ENCODE results near the gene SLC6A18. TPM values are rescaled to one million over a fixed set of nuclear protein-coding genes. Genes with fewer than 3 reads are reported as not detected.

Gene SLC6A18
- total and polyA plus RNA-seq, 2 of the 13 experiments (the other 11 are each of a cell fraction or from before 2014, with no cell fraction given), result not detected

- TF ChIP-seq ZNF407 (CRISPR knock-in tag; IDR thresholded peaks at IDR 0.05; ENCODE audit: not compliant biosample characterization), result no peak
- no peak for TF ChIP-seq ZNF17 (CRISPR knock-in tag; IDR thresholded peaks at IDR 0.05)
- TF ChIP-seq RELA (CRISPR knock-in tag; IDR thresholded peaks at IDR 0.05), result no peak
- peak; percentile 75 for TF ChIP-seq DBP (CRISPR knock-in tag; IDR thresholded peaks at IDR 0.05; ENCODE audit: not compliant biosample characterization)
- no peak for TF ChIP-seq JUND (CRISPR knock-in tag; IDR thresholded peaks at IDR 0.05)
- no peak for TF ChIP-seq KDM1A (CRISPR knock-in tag; IDR thresholded peaks at IDR 0.05)
- no peak for TF ChIP-seq ZEB1 (IDR thresholded peaks at IDR 0.05; ENCODE audit: insufficient replicate concordance, low read depth)
- TF ChIP-seq NR2F2 (IDR thresholded peaks at IDR 0.05; ENCODE audit: borderline replicate concordance, low read depth), result no peak
- TF ChIP-seq DRAP1 (CRISPR knock-in tag; IDR thresholded peaks at IDR 0.05), result 0 out of 2 replicates have a peak, but pooled peaks have one; percentile 25
- no peak for TF ChIP-seq SNAPC4 (CRISPR knock-in tag; IDR thresholded peaks at IDR 0.05)
- TF ChIP-seq MIER3 (CRISPR knock-in tag; IDR thresholded peaks at IDR 0.05; ENCODE audit: borderline replicate concordance), result no peak
- no peak for TF ChIP-seq SIN3A (IDR thresholded peaks at IDR 0.05; ENCODE audit: borderline replicate concordance, low read depth, low read length)
These were observed 21.7 kb downstream of the SLC6A18 start (continued) for GRCh38 chr5:1246711-1247431.

Measured in HepG2 (cell line).